ENCODE measurements around the gene PDGFA. TPM values are rescaled to one million over a fixed set of nuclear protein-coding genes. Genes with fewer than 3 reads are reported as not detected.

The PDGFA gene
- total RNA-seq, 1 experiment from 2014 or later, result 4.9 TPM

DNA sequence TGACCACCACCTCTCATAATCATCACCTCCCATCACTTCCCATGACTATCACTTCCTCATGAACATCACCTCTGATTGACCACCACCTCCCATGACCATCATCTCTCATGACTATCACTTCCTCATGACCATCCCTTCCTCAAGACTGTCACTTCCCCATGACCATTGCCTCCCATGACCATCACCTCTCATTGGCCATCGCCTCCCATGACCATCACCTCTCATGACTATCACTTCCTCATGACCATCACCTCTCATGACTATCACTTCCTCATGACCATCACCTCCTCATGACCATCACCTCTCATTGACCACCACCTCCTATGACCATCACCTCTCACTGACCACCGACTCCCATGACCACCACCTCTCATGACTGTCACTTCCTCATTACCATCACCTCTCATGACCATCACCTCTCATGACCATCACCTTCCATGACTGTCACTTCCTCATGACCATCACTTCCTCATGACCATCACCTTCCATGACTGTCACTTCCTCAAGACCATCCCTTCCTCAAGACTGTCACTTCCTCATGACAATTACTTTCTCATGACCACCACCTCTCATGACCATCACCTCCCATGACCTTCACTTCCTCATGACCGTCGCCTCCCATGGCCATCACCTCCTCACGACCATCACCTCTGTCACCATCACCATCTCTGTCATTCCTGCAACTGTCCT is 51.6 kb downstream of the PDGFA start:
- Histone ChIP-seq H3K27me3 (no peaks in the 10 kb centered on the region), H3K36me3 (no peaks in the 10 kb centered on the region), H3K4me3 (no peak overlapping the region), H3K9me3 (no peaks in the 10 kb centered on the region)
- DNase-seq, result no peak

DNA sequence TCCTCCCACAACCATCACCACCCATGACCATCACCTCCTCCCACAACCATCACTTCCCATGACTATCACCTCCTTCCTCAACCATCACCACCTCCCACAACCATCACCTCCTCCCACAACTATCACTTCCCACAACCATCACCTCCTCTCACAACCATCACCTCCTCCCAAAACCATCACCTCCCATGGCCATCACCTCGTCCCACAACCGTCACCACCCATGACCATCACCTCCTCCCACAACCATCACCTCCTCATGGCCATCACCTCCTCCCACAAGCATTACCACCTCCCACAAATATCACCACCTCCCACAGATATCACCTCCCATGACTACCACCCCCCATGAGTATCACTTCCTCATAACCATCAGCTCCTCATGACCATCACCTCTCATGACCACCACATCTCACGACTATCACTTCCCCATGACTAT is 52.2 kb downstream of the PDGFA start:
- DNase-seq, result no peak
- H3K9me3 ChIP-seq, result no peaks in the 10 kb centered on the region
- no peaks in the 10 kb centered on the region for H3K27me3 ChIP-seq
- H3K36me3 ChIP-seq, result no peaks in the 10 kb centered on the region
- H3K4me3 ChIP-seq, result no peak overlapping the region

- Histone ChIP-seq H3K36me3 (no peaks in the 10 kb centered on the region), H3K4me3 (no peak overlapping the region), H3K9me3 (no peaks in the 10 kb centered on the region), H3K27me3 (no peaks in the 10 kb centered on the region)
- no peak for DNase-seq
Observed at GRCh38 chr7:466465-467191, 53.0 kb downstream of the PDGFA start.

GRCh38 chr7:465710-466400 is 53.8 kb downstream of the PDGFA start:
- Histone ChIP-seq H3K9me3 (no peaks in the 10 kb centered on the region), H3K27me3 (no peaks in the 10 kb centered on the region), H3K36me3 (no peaks in the 10 kb centered on the region), H3K4me3 (no peak overlapping the region)
- DNase-seq, result no peak

- H3K9me3 ChIP-seq, result no peaks in the 10 kb centered on the region
- no peaks in the 10 kb centered on the region for H3K36me3 ChIP-seq
- H3K4me3 ChIP-seq, result no peak overlapping the region
- no peaks in the 10 kb centered on the region for H3K27me3 ChIP-seq
- no peak for DNase-seq
Observed at GRCh38 chr7:464454-465401, 54.9 kb downstream of the PDGFA start.

- H3K9me3 ChIP-seq, result no peaks in the 10 kb centered on the region
- no peaks in the 10 kb centered on the region for H3K36me3 ChIP-seq
- no peaks in the 10 kb centered on the region for H3K27me3 ChIP-seq
- no peak for DNase-seq
- no peak overlapping the region for H3K4me3 ChIP-seq
Observed at GRCh38 chr7:463817-464453, 55.7 kb downstream of the PDGFA start.

GRCh38 chr7:463362-463781 is 56.3 kb downstream of the PDGFA start:
- H3K36me3 ChIP-seq, result no peaks in the 10 kb centered on the region
- H3K4me3 ChIP-seq, result no peak overlapping the region
- H3K9me3 ChIP-seq, result no peaks in the 10 kb centered on the region
- DNase-seq, result no peak
- H3K27me3 ChIP-seq, result no peaks in the 10 kb centered on the region

- H3K4me3 ChIP-seq, result no peak overlapping the region
- H3K9me3 ChIP-seq, result no peaks in the 10 kb centered on the region
- no peak for DNase-seq
- no peaks in the 10 kb centered on the region for H3K27me3 ChIP-seq
- no peaks in the 10 kb centered on the region for H3K36me3 ChIP-seq
Observed at GRCh38 chr7:462173-463103, 57.2 kb downstream of the PDGFA start.

DNA sequence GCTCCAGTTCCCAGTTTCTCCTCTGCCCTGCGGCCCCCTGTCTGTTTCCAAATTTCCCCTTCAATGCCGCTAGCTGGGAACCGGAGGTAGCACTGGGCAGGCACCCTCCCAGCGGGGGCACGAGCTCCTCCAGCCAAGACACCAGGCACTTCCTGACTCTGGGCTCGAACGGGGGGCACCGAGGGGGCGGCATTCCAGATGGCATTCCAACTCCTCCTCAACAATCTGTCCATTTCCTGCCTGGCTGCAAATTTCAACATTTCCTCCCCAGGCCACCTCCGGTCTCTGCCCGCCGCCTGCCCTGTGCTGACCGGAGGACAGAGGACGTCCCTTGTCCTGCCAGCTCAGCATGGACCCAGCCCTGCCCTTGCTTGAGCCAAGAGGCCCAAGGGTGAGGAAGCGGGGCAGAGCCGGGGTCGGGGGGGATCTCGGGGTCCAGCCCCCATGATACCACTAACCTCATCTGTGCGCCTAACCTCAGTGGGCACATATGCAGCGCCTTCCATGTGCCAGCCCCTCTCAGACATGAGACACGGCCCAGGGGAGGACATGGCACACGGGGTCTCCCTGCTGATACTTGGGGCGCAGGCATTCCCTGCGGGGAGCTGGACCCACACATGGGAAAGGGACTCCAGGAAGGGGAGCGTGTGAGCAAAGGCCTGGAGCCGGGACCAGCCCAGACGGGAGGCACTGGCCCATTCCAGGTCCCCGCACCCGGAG is 58.0 kb downstream of the PDGFA start:
- no peaks in the 10 kb centered on the region for H3K9me3 ChIP-seq
- no peak for DNase-seq

DNA sequence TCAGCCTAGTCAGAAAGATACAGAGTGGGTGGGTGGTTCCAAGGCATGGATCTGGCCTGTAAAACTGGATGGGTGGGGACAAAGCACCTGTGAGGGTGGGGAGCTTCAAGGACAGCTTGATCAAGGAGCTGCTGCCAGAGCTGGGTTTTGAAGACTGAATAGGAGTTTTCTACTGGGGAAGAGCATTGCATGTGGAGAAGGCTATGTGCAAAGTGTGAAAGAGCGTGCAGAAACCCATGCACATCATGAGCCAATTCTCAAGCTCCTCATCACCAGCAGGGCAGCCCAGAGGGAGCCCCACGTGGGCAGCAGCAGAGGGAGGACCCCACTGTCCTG is 58.6 kb downstream of the PDGFA start:
- no peak overlapping the region for H3K4me3 ChIP-seq

More for the DNA sequence above, 58.0 kb downstream of the PDGFA start:
- no peaks in the 10 kb centered on the region for H3K36me3 ChIP-seq
- H3K27me3 ChIP-seq, result no peaks in the 10 kb centered on the region
- no peak overlapping the region for H3K4me3 ChIP-seq

GRCh38 chr7:460374-461116 is 59.1 kb downstream of the PDGFA start:
- no peaks in the 10 kb centered on the region for H3K9me3 ChIP-seq
- DNase-seq, result no peak
- H3K36me3 ChIP-seq, result no peaks in the 10 kb centered on the region
- no peaks in the 10 kb centered on the region for H3K27me3 ChIP-seq
- H3K4me3 ChIP-seq, result no peak overlapping the region

More for the DNA sequence above, 58.6 kb downstream of the PDGFA start:
- no peaks in the 10 kb centered on the region for H3K9me3 ChIP-seq
- no peak for DNase-seq
- H3K36me3 ChIP-seq, result no peaks in the 10 kb centered on the region
- no peaks in the 10 kb centered on the region for H3K27me3 ChIP-seq

DNA sequence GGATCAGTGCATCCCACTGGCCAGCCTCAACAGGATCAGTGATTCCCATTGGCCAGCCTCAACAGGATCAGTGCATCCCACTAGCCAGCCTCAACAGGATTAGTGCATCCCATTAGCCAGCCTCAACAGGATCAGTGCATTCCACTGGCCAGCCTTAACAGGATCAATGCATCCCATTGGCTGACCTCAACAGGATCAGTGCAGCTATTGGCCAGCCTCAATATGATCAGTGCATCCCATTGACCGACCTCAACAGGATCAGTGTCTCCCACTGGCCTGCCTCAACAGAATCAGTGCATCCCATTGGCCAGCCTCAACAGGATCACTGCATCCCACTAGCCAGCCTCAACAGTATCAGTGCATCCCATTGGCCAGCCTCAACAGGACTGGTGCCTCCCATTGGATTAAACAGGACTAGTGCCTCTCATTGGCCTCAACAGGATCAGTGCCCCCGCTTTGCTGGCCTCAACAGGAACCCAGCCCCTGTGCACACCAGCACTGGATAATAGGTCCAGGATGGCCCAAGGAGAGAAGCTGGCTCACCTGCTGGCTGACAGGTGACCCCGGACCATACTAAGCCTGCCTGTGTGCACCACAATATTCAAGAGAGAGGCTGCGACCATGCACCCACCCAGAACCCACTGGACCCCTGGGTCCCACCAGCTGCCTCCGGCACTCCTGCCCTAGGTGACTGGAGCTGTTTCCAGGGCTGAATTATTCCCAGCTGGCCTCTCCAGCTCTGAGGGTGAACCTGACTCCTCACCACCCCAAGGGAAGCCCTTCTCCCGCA is 59.9 kb downstream of the PDGFA start:
- Histone ChIP-seq H3K27me3 (no peaks in the 10 kb centered on the region), H3K4me3 (no peak overlapping the region), H3K36me3 (no peaks in the 10 kb centered on the region), H3K9me3 (no peaks in the 10 kb centered on the region)
- no peak for DNase-seq

DNA sequence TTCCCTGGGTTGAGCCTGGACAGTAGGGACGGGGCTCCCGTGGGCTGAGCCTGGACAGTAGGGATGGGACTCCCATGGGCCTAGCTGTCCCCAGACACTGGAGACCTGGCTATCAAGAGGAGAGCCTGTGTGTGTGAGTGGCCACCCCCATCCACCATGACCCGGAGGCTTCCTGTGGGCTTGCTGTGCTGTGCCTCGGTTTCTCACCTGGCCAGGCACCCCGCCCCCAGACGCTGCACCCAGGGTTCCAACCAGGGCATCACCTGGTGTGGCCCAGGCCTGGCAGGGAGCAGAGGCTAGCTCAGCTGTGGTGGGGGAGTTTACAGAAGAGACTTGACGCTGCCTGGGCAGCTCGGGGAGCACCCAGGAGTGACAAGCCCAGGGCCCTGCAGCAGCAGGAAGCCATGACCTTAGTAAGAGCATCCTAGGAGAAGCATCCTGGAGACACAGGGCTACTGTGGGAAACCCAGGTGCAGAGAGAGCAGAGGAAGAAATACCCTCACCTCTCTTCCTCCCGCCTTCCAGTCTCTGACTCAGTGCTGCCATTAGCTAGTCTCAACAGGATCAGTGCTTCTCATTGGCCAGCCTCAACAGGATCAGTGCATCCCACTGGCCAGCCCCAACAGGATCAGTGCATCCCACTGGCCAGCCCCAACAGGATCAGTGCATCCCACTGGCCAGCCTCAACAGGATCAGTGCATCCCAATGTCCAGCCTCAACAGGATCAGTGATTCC is 61.0 kb downstream of the PDGFA start:
- DNase-seq, result no peak
- Histone ChIP-seq H3K27me3 (no peaks in the 10 kb centered on the region), H3K4me3 (no peak overlapping the region), H3K9me3 (no peaks in the 10 kb centered on the region), H3K36me3 (no peaks in the 10 kb centered on the region)
